ENCODE results near the gene ARHGAP6.

Gene ARHGAP6

DNA sequence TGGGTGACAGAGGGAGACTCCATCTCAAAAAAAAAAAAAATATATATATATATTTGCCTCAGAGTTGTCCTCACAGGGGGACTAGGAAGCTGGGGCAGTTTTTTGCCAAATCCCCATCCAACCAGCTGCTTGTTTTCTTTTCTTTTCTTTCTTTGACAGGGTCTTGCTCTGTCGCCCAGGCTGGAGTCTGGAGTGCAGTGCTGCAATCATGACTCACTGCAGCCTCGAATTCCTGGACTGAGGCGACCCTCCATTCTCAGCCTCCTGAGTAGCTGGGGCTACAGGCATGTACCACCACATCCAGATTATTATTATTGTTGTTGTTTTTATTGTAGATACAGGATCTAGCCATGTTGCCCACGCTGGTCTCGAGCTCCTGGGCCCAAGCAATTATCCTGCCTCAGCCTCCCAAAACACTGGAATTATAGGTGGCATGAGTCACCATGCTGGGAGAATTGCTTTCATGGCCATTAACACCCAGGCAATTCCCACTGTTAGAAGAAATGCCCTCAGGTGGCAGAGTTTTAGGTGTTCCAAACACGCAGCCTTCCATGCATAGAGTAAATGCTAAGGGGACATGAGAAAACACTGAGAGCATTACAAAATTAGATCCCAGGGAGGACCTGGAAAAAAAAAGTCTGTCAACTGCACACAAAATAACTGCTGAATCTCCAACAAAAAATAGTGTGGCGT is 98.0 kb downstream of the ARHGAP6 start:
- no peak for TF ChIP-seq CTCF (IDR thresholded peaks at IDR 0.05; ENCODE audit: insufficient read depth, low read length, missing control alignments)
- ChIA-PET CTCF (no interaction called here), POLR2A (no interaction called here)
- no peak overlapping the region for H3K4me3 ChIP-seq (ENCODE audit: low read depth, low read length)
- no peak for DNase-seq (ENCODE audit: low read depth, low spot score)

- no peak for DNase-seq (ENCODE audit: low read depth, low spot score)
- TF ChIP-seq CTCF (IDR thresholded peaks at IDR 0.05; ENCODE audit: insufficient read depth, low read length, missing control alignments): no peak
- POLR2A ChIA-PET: no interaction called here
- H3K4me3 ChIP-seq (ENCODE audit: low read depth, low read length): no peak overlapping the region
- CTCF ChIA-PET: no interaction called here
These were observed 98.9 kb downstream of the ARHGAP6 start for GRCh38 chrX:11566789-11567188.

DNA sequence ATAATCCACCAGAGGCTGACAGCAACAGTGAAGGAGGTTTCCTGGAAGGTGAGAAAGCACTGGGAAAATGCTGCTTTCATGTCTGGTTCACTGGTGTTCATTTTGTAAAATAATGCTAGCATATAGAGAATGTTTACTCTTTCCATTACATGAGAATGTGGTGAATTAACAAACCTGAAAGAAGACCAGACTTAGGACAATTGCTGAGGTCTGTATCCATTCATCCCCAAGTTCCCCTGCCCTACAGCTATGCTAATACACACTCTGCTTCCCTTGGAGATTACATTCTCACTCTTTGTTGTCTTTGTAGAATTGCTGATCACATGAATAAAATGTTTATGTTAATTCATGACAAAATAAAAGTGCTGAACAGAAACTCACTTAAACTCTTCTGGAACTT is 99.5 kb downstream of the ARHGAP6 start:
- TF ChIP-seq CTCF (IDR thresholded peaks at IDR 0.05; ENCODE audit: insufficient read depth, low read length, missing control alignments): no peak
- ChIA-PET CTCF (no interaction called here), POLR2A (no interaction called here)
- DNase-seq (ENCODE audit: low read depth, low spot score): no peak
- no peak overlapping the region for H3K4me3 ChIP-seq (ENCODE audit: low read depth, low read length)

DNA sequence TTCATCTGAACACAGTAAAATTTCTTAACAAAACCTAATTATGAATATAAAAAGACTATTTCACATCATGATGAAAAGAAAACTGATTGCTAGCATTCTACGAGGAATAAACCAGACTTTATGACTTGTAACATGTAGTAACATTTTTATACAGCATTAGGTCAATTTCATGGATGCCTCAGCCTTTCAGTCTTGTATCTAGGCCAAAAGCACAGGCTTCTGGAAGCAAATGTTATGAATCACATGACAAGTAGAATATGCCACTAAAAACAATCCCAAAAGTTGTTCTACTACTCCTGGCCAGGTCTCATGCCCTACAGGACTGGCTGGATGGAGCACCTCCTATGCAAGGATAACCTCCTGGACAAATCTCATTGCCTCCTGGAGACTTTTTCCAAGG is 101.2 kb downstream of the ARHGAP6 start:
- POLR2A ChIA-PET: no interaction called here
- no peak for TF ChIP-seq CTCF (IDR thresholded peaks at IDR 0.05; ENCODE audit: insufficient read depth, low read length, missing control alignments)
- CTCF ChIA-PET: no interaction called here
- DNase-seq (ENCODE audit: low read depth, low spot score): no peak
- no peak overlapping the region for H3K4me3 ChIP-seq (ENCODE audit: low read depth, low read length)

GRCh38 chrX:11562570-11562969 is 103.2 kb downstream of the ARHGAP6 start:
- ChIA-PET POLR2A (no interaction called here), CTCF (interaction anchor here (1.7 kb wide), 1 partner anchor 196 kb away, joined by 5 read pairs; the partner anchor contains the start of gene MSL3)
- no peak overlapping the region for H3K4me3 ChIP-seq (ENCODE audit: low read depth, low read length)
- TF ChIP-seq CTCF (IDR thresholded peaks at IDR 0.05; ENCODE audit: insufficient read depth, low read length, missing control alignments): no peak
- no peak for DNase-seq (ENCODE audit: low read depth, low spot score)

- CTCF ChIA-PET: interaction anchor here (0.7 kb wide), 1 partner anchor 27 kb away, joined by 3 read pairs; no protein-coding TSS in a partner anchor
- no peak for DNase-seq (ENCODE audit: low read depth, low spot score)
- POLR2A ChIA-PET: no interaction called here
- H3K4me3 ChIP-seq (ENCODE audit: low read depth, low read length): no peak overlapping the region
- no peak for TF ChIP-seq CTCF (IDR thresholded peaks at IDR 0.05; ENCODE audit: insufficient read depth, low read length, missing control alignments)
These were observed 106.7 kb downstream of the ARHGAP6 start for GRCh38 chrX:11558972-11559371.
